WTC11 (cell line): ENCODE data around the gene CLEC3B. TPM values are rescaled to one million over a fixed set of nuclear protein-coding genes. Genes with fewer than 3 reads are reported as not detected.

Experiments used
- ATAC-seq: fragments of 200-7000 bp; cut with Tn5 transposase; 2 replicates; pipeline ENCODE4 v1.10.0; 2021; ENCODE audit warnings: mild to moderate bottlenecking, moderate library complexity
- CTCF ChIA-PET: fragments of 300-600 bp; sonication (Branson Sonifier 250); formaldehyde crosslinking; loops from one replicate; lab custom pipeline; 2021; ENCODE audit warnings: antibody characterized with exemption; lab: Charles Lee
- POLR2A ChIA-PET: fragments of 350-600 bp; sonication (Branson Sonifier 250); formaldehyde crosslinking; loops from one replicate; lab custom pipeline; 2021; ENCODE audit warnings: antibody characterized with exemption; lab: Charles Lee
- DNase-seq: peaks from one replicate; pipeline ENCODE4 v3.0.0; 2021; ENCODE audit warnings: low spot score
- H3K27ac Mint-ChIP-seq: 2 replicates; pipeline ENCODE4 v1.8.0; 2021; ENCODE audit warnings: mixed read lengths
- H3K27me3 Mint-ChIP-seq: 2 replicates; pipeline ENCODE4 v1.8.0; 2021; ENCODE audit warnings: low read depth, mild to moderate bottlenecking, moderate library complexity, mixed read lengths
- H3K36me3 Mint-ChIP-seq: 2 replicates; pipeline ENCODE4 v1.8.0; 2021; ENCODE audit warnings: mixed read lengths
- H3K4me1 Mint-ChIP-seq: 2 replicates; pipeline ENCODE4 v1.8.0; 2022; ENCODE audit warnings: mixed read lengths
- H3K4me3 Mint-ChIP-seq: 2 replicates; pipeline ENCODE4 v1.8.0; 2021; ENCODE audit warnings: mild to moderate bottlenecking, moderate library complexity, mixed read lengths
- H3K9me3 Mint-ChIP-seq: 2 replicates; pipeline ENCODE4 v1.8.0; 2021; ENCODE audit warnings: mixed read lengths
- ATF1 ChIP-seq: sonication (generic); formaldehyde crosslinking; IDR thresholded peaks from 2 replicates; pipeline ENCODE4 v1.8.1; 2023; ENCODE audit warnings: mild to moderate bottlenecking, moderate library complexity, missing genetic modification reagents
- E2F1 ChIP-seq: sonication (generic); formaldehyde crosslinking; IDR thresholded peaks from 2 replicates; pipeline ENCODE4 v1.8.0; 2022; ENCODE audit warnings: mild to moderate bottlenecking, missing genetic modification reagents
- GABPB1 ChIP-seq: sonication (generic); formaldehyde crosslinking; IDR thresholded peaks from 2 replicates; pipeline ENCODE4 v1.8.1; 2023; ENCODE audit warnings: mild to moderate bottlenecking, missing genetic modification reagents
- GTF2I ChIP-seq: fragments of 250-450 bp; sonication (Bioruptor Pico); conservative IDR thresholded peaks from 2 replicates; pipeline ENCODE4 v1.4.0; 2021; ENCODE audit warnings: mild to moderate bottlenecking
- JAZF1 ChIP-seq: fragments of 250-450 bp; sonication (Bioruptor Pico); IDR thresholded peaks from 2 replicates; pipeline ENCODE4 v1.9.0; 2021; ENCODE audit warnings: moderate library complexity, mild to moderate bottlenecking, inconsistent platforms
- KAT7 ChIP-seq: sonication (generic); formaldehyde crosslinking; IDR thresholded peaks from 2 replicates; pipeline ENCODE4 v1.8.1; 2023; ENCODE audit warnings: missing genetic modification reagents, mild to moderate bottlenecking, borderline replicate concordance
- MYBL2 ChIP-seq: sonication (generic); formaldehyde crosslinking; IDR thresholded peaks from 2 replicates; pipeline ENCODE4 v1.8.1; 2023; ENCODE audit warnings: mild to moderate bottlenecking, moderate library complexity, missing genetic modification reagents
- NR1H2 ChIP-seq: sonication (generic); formaldehyde crosslinking; IDR thresholded peaks from 2 replicates; pipeline ENCODE4 v1.9.0; 2021; ENCODE audit warnings: mild to moderate bottlenecking, moderate library complexity, missing genetic modification reagents
- RELA ChIP-seq: sonication (generic); formaldehyde crosslinking; IDR thresholded peaks from 2 replicates; pipeline ENCODE4 v1.8.1; 2022; ENCODE audit warnings: missing genetic modification reagents, mild to moderate bottlenecking, borderline replicate concordance
- TEAD1 ChIP-seq: sonication (generic); formaldehyde crosslinking; IDR thresholded peaks from 2 replicates; pipeline ENCODE4 v1.8.0; 2022; ENCODE audit warnings: mild to moderate bottlenecking, missing genetic modification reagents
- ZNF416 ChIP-seq: fragments of 250-450 bp; sonication (Bioruptor Pico); IDR thresholded peaks from 2 replicates; pipeline ENCODE4 v1.9.0; 2021; ENCODE audit warnings: mild to moderate bottlenecking, inconsistent platforms
- ZNF671 ChIP-seq: fragments of 250-450 bp; sonication (Bioruptor Pico); IDR thresholded peaks from 2 replicates; pipeline ENCODE4 v1.8.0; 2021; ENCODE audit warnings: mild to moderate bottlenecking
- total RNA-seq: library from RNA; stranded (reverse); gene quantifications from 3 replicates; pipeline ENCODE4 v1.2.3, GENCODE V29; 2021
- TF ChIP-seq, protein P1 (sequence below): sonication (generic); formaldehyde crosslinking; IDR thresholded peaks from 2 replicates; pipeline ENCODE4 v1.8.1; 2023; ENCODE audit warnings: mild to moderate bottlenecking, missing genetic modification reagents
- TF ChIP-seq, protein P2 (sequence below): sonication (generic); formaldehyde crosslinking; IDR thresholded peaks from 2 replicates; pipeline ENCODE4 v1.8.0; 2023; ENCODE audit warnings: missing genetic modification reagents
- TF ChIP-seq, protein P3 (sequence below): sonication (generic); formaldehyde crosslinking; IDR thresholded peaks from 2 replicates; pipeline ENCODE4 v1.8.0; 2022; ENCODE audit warnings: mild to moderate bottlenecking, missing genetic modification reagents
- TF ChIP-seq, protein P4 (sequence below): fragments of 250-450 bp; sonication (Bioruptor Pico); IDR thresholded peaks from 2 replicates; pipeline ENCODE4 v1.9.0; 2021; ENCODE audit warnings: moderate library complexity, mild to moderate bottlenecking, inconsistent platforms, borderline replicate concordance
- TF ChIP-seq, protein P5 (sequence below): sonication (generic); formaldehyde crosslinking; IDR thresholded peaks from 2 replicates; pipeline ENCODE4 v1.8.1; 2022; ENCODE audit warnings: mild to moderate bottlenecking, missing genetic modification reagents, moderate library complexity, borderline replicate concordance
- TF ChIP-seq, protein P6 (sequence below): fragments of 250-450 bp; sonication (Bioruptor Pico); IDR thresholded peaks from 2 replicates; pipeline ENCODE4 v1.9.0; 2021; ENCODE audit warnings: mild to moderate bottlenecking
- TF ChIP-seq, protein P7 (sequence below): sonication (generic); formaldehyde crosslinking; IDR thresholded peaks from 2 replicates; pipeline ENCODE4 v1.8.1; 2023; ENCODE audit warnings: mild to moderate bottlenecking, missing genetic modification reagents, moderate library complexity

The CLEC3B gene
- total RNA-seq, 1 experiment from 2014 or later = 0.81 TPM

GRCh38 chr3:45057557-45057956 is 31.5 kb downstream of the CLEC3B start:
- TF ChIP-seq, protein P1, sequence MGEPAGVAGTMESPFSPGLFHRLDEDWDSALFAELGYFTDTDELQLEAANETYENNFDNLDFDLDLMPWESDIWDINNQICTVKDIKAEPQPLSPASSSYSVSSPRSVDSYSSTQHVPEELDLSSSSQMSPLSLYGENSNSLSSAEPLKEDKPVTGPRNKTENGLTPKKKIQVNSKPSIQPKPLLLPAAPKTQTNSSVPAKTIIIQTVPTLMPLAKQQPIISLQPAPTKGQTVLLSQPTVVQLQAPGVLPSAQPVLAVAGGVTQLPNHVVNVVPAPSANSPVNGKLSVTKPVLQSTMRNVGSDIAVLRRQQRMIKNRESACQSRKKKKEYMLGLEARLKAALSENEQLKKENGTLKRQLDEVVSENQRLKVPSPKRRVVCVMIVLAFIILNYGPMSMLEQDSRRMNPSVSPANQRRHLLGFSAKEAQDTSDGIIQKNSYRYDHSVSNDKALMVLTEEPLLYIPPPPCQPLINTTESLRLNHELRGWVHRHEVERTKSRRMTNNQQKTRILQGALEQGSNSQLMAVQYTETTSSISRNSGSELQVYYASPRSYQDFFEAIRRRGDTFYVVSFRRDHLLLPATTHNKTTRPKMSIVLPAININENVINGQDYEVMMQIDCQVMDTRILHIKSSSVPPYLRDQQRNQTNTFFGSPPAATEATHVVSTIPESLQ (CRISPR knock-in tag) = no peak
- TF ChIP-seq E2F1 (CRISPR knock-in tag) = no peak
- TF ChIP-seq, protein P2, sequence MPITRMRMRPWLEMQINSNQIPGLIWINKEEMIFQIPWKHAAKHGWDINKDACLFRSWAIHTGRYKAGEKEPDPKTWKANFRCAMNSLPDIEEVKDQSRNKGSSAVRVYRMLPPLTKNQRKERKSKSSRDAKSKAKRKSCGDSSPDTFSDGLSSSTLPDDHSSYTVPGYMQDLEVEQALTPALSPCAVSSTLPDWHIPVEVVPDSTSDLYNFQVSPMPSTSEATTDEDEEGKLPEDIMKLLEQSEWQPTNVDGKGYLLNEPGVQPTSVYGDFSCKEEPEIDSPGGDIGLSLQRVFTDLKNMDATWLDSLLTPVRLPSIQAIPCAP = no peak
- TF ChIP-seq, protein P3, sequence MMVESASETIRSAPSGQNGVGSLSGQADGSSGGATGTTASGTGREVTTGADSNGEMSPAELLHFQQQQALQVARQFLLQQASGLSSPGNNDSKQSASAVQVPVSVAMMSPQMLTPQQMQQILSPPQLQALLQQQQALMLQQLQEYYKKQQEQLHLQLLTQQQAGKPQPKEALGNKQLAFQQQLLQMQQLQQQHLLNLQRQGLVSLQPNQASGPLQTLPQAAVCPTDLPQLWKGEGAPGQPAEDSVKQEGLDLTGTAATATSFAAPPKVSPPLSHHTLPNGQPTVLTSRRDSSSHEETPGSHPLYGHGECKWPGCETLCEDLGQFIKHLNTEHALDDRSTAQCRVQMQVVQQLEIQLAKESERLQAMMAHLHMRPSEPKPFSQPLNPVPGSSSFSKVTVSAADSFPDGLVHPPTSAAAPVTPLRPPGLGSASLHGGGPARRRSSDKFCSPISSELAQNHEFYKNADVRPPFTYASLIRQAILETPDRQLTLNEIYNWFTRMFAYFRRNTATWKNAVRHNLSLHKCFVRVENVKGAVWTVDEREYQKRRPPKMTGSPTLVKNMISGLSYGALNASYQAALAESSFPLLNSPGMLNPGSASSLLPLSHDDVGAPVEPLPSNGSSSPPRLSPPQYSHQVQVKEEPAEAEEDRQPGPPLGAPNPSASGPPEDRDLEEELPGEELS (CRISPR knock-in tag) = no peak
- TF ChIP-seq, protein P4, sequence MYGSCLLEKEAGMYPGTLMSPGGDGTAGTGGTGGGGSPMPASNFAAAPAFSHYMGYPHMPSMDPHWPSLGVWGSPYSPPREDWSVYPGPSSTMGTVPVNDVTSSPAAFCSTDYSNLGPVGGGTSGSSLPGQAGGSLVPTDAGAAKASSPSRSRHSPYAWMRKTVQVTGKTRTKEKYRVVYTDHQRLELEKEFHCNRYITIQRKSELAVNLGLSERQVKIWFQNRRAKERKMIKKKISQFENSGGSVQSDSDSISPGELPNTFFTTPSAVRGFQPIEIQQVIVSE = no peak
- TF ChIP-seq JAZF1 (CRISPR knock-in tag) = no peak
- no peak for TF ChIP-seq GABPB1 (CRISPR knock-in tag)
- no peak for TF ChIP-seq NR1H2 (CRISPR knock-in tag)
- TF ChIP-seq, protein P5, sequence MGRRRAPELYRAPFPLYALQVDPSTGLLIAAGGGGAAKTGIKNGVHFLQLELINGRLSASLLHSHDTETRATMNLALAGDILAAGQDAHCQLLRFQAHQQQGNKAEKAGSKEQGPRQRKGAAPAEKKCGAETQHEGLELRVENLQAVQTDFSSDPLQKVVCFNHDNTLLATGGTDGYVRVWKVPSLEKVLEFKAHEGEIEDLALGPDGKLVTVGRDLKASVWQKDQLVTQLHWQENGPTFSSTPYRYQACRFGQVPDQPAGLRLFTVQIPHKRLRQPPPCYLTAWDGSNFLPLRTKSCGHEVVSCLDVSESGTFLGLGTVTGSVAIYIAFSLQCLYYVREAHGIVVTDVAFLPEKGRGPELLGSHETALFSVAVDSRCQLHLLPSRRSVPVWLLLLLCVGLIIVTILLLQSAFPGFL (CRISPR knock-in tag) = no peak
- no peak for TF ChIP-seq TEAD1
- no peak for TF ChIP-seq MYBL2 (CRISPR knock-in tag)
- TF ChIP-seq, protein P6, sequence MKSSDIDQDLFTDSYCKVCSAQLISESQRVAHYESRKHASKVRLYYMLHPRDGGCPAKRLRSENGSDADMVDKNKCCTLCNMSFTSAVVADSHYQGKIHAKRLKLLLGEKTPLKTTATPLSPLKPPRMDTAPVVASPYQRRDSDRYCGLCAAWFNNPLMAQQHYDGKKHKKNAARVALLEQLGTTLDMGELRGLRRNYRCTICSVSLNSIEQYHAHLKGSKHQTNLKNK (CRISPR knock-in tag) = no peak
- no peak for TF ChIP-seq ZNF671
- TF ChIP-seq ZNF416 (CRISPR knock-in tag) = no peak
- no peak for TF ChIP-seq RELA (CRISPR knock-in tag)
- TF ChIP-seq ATF1 (CRISPR knock-in tag) = no peak
- no peak for TF ChIP-seq KAT7 (CRISPR knock-in tag)
- no peak for TF ChIP-seq GTF2I (CRISPR knock-in tag)
- TF ChIP-seq, protein P7, sequence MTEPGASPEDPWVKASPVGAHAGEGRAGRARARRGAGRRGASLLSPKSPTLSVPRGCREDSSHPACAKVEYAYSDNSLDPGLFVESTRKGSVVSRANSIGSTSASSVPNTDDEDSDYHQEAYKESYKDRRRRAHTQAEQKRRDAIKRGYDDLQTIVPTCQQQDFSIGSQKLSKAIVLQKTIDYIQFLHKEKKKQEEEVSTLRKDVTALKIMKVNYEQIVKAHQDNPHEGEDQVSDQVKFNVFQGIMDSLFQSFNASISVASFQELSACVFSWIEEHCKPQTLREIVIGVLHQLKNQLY = no peak

More at GRCh38 chr3:45057557-45057956, 31.5 kb downstream of the CLEC3B start:
- Mint-ChIP-seq H3K9me3 (no peaks in the 10 kb centered on the region), H3K27ac (no peak overlapping the region), H3K4me3 (no peak overlapping the region), H3K27me3 (peaks cover 99% of the 10 kb centered on the region), H3K4me1 (peaks cover 24% of the 10 kb centered on the region), H3K36me3 (no peaks in the 10 kb centered on the region)
- ChIA-PET CTCF (interaction anchor here (1.2 to 3.2 kb wide), 5 partner anchors 11 to 153 kb away, joined by 4 to 20 read pairs (median 12); no protein-coding TSS in a partner anchor), POLR2A (no interaction called here)
- ATAC-seq (no peak), DNase-seq (no peak)
